HG03045 (cell line): ENCODE measurements around the gene USP32.

Experiments used
- ATAC-seq: cut with Tn5 transposase; IDR thresholded peaks from one replicate; pipeline ENCODE4 v1.9.1; 2021; ENCODE audit warnings: mild to moderate bottlenecking, moderate library complexity; ENCODE audit not compliant: unreplicated experiment

The USP32 gene

DNA sequence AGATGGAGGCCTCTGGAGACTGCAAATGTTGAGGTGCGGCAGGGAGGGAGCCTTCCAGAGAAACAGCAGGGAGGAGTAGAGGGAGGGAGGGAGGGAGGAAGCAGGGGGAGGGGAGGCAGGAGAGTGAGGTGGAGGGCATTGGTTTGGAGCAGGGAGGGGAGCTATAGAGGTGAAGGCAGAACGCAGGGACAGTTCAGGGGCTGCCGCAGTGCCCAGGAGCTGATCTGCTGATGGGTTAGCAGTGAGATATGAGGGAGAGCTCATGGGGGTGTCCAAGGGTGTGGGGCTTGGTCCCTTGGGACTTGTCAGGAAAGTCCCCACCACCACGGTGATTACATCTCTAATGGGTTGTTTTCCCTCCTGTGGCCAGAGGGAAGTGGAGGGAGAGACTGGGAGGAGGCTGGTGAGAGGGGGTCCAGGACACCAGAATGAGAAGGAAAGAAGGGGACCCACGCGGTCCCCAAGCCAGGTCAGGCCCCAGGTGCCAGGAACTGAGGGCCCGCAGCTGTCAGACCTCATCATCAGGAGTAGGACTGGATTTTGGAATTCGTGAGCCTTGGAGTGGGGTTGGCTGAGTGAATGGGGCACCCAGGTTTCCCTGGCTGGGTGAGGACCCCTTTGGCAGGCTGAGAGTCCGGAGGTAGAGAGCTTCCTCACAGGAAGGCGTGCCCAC is 231.0 kb downstream of the USP32 start:
- ATAC-seq = no peak

DNA sequence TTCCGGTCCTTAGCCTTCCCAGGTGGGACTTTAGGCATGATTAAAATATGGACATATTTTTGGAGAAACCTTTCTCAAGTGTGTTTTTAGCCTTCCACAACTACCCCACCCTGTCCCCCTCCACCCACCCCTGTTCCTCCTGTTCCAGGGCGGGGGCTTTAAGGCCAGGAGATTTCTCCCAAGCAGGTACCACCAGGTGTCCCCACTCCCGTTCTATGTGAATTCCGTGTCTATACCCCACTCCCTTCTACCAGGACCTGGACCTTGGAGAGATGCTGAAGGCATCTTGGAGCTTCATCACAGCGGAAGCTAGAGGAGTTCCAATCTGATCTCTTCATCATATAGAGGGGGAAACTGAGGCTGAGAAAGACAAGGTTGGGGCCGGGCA is 232.5 kb downstream of the USP32 start:
- no peak for ATAC-seq

DNA sequence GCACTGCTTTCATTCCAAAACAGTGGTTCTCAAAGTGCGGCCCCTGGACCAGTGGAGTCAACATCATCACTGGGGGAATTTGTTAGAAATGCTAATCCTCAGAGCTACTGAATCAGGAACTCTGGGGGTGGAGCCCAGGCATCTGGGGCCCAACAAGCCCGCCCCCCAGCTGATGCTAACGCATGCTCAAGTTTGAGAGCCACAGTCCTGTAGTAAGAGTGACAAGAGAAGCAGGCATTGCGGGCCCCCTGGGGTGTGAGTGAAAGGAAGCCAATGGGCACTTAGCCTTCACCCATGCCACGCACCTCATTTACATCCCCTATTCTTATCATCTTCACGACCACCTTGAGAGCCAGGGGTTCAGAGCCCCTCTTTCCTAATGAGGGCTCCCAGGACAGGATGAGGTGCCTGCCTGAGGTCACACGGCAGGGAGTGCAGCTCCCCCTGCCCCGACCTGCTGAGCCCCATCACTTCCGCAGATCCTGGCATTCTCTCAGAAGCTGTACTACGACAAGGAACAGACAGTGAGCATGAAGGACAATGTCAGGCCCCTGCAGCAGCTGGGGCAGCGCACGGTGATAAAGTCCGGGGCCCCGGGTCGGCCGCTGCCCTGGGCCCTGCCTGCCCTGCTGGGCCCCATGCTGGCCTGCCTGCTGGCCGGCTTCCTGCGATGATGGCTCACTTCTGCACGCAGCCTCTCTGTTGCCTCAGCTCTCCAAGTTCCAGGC is 233.0 kb downstream of the USP32 start:
- no peak for ATAC-seq

DNA sequence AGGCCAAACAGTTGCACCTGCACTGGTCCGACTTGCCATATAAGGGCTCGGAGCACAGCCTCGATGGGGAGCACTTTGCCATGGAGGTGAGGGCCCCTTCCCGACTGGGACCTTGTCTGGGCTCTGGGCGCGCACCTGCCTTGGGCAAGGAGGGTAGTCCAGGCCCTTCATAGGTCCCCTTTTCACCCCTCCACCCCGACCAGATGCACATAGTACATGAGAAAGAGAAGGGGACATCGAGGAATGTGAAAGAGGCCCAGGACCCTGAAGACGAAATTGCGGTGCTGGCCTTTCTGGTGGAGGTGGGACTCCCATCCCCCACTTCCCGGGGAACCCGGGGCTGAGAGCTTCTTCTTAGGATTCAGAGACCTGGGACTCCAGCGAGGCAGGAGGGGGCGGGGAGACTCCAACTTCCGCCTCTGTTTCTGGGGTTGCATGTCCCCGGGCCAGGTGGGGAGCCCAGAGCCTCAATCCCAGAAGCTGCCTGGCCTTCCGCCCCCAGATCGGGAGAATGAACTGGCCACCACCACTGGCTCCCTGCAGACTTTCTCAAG is 234.4 kb downstream of the USP32 start:
- ATAC-seq = no peak

DNA sequence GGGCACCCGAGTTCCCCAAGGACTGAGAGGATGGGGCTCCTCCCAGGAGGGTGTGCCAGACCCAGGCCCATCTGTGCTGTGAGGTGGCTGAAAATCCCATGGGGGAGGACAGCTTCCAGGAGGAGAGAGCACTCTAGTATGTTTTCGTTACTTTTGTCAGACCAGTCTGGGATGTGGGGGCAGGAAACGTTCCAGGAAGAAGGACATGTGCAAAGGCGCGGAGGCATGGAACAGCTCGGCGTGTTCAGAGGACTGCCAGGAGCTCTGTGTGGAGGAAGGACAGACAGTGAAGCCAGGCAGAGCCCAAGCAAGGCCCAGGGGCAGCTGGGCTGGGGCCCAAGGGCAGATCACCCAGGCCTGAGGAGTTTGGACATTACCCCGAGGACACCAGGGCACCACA is 235.2 kb downstream of the USP32 start:
- no peak for ATAC-seq

DNA sequence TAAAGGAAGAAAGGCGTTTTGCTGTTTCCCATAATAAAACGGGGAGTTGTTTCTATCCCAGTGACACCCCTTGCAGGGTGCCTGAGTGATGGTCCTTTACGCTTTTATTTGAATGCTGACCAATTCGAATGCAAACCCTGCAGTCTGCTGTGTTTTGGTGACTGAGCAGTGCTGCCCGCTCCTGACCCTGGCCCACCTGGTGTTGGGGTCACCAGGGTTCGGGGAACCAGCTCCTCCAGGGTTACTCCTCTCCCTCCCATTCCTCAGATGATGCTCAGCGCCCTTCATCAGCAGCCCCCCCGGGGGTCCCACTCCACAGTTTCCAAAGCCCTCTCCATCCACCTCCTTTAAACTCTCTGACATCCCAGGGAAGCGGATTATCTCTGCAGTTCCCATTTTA is 236.1 kb downstream of the USP32 start:
- no peak for ATAC-seq

DNA sequence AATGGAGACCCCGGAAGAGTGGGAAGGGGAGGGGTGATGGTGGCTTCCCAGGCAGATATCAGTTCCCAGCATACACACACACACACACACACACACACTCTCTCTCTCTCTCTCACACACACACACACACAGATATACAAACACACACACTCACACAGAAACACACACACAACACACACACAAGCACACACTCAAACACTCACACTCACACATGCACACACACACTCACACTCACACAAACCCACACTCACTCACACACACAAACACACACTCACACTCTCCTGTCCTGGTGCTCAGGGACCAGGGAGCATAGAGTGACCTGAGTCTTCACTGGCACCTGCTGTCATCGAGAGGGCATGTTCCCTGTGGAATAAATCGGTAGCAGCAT is 236.5 kb downstream of the USP32 start:
- no peak for ATAC-seq

DNA sequence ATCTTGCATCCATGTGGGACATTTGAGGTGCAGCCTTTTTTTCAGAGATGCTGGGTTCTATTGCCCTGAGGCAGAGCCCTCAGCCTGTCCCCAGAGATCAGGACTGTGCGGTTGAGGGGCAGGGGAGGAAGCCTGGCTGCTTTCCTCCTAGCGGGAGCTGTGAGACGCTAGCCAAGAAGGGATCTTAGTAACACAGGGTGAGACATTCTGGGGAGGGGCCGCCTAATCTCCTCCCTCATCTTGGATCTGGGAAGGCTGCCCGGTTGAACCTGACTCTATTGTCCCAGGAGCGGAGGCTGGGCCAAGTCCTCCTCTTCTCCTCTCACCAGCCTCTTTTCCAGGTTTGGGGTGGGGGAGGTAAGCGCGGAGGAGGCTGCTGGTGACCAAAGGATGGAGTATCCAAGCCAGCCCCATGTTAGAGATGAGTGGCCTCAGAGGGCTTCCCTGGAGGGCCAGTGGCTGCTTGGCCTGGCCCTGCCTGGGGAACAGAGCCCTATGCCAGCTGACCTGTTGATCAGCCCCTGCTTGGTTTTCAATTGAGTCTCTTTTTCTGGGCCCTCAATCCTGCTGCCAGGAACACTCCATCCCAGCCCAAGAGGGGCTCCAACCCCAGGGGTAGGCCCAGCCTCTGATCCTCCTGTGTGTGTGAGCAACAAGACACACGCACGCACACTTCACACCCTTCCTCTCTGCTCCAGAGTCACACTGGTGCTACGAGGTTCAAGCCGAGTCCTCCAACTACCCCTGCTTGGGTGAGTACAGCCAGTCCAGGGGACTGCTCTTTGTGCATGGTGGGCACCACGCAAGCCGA is 237.1 kb downstream of the USP32 start:
- no peak for ATAC-seq

DNA sequence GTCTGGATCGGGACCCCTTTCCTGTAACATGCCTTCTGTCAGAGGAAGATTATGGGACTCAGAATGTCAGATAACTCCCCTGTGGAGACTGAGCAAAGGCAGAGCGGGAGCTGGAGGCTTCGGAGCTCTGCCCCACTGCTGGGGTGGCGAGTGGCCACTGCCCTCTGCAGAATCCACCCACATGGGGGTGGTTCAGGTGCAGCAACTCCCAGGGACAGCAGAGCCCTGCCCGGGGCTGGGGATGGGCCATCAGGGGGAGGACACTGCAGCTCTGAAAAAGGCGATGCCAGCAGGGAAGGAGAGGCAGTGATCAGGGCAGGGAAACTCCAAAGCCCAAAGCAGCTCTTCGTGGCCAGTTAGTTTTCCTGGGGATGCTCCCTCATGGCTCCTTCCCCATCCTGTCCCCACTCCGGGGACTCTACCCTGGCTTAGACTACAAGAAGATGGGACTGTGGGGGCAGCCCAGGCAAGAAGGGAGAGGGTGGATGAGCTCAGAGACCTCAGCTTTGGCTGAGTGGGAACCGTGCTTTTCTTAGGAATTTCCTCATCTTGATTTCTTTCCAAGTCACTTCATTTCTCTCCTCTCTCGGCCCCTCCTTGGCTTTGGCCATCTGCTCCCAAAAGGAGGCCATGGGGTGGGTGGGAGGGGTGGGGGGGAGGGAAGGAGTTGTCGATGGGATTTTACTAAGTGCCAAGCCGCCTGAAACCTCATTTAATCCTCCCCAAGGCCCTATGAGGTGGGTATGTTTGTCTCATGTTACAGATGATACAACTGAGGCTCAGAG is 238.1 kb downstream of the USP32 start:
- no peak for ATAC-seq

DNA sequence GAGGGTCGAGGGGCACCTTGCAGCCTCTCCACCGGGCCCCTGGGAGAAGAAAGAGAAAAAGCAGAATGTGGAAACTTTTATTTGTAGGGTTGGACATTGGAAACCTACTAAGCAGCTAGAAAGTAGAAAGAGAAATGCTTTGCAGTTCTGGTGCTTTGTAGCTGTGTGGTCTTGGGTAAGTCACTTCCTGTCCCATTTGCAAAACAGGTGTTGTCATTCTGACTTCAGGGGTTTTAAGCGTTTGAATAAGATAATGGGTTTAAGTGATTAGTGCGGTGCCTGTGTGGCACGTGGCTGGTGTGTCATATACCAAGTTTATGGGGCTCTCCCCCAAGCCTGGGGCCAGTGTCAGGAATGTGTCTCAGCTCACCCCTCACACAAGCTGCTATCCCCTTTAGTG is 240.6 kb downstream of the USP32 start:
- ATAC-seq = no peak

DNA sequence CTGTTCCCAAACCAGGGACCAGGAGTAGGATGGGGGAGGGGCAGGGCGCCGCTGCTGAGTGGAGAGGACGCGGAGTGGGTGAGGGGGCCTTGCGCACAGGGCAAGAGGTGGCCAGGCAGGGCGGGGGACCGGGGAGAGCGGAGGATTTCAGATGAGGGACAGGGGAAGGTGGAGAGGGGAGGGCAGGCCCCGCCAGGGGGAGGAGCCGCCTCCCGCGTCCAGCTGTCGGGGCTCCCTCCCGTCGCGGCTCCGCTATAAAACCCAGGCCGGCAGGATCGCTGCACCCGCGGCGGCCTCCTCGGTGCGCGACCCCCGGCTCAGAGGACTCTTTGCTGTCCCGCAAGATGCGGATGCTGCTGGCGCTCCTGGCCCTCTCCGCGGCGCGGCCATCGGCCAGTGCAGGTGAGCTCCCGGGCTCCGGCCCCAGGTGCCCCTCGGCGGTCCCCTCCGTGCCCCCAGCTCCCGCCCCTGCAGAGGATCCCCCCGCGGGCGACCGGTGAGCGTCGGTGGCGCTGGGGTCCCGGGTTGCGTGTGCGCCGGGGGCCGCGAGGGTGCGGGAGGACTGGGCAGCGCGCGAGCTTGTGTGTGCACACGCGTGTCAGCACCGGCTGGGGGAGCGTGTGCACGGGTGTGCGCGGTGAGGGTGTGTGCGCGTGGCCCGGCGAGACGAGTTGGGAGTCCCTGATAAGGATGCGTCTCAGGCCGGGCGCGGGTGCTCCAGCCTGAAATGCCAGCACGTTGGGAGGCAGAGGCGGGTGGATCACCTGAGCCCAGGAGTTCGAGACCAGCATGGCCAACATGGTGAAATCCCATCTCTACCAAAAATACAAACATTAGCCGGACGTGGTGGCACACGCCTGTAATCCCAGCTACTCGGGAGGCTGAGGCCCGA is 242.0 kb downstream of the USP32 start, which contains the start of gene CA4:
TSS of gene CA4 (plus strand) at position 283 of the 892 bp plus-strand sequence. CDS start at position 345, 62 bp downstream.
- ATAC-seq = no peak

DNA sequence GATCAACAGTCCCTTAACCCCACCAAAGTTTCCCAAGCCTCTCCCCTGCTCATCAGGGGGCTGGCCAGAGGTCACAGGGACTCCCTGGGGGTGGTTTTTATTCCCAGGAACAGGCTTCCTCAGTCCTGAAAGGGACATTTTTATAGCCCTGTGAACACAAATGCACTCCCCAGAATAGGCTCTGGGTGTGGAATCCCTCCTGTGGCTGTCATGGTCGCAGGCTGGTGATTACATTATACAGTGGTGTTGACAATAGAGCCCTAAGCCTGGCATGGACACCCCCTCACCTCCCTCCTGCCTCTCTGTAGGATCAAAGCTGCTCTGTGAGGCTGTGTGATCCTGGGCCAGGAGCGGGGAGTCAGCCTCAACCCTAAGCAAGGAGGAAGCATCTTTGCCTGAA is 243.6 kb downstream of the USP32 start:
- ATAC-seq = no peak

DNA sequence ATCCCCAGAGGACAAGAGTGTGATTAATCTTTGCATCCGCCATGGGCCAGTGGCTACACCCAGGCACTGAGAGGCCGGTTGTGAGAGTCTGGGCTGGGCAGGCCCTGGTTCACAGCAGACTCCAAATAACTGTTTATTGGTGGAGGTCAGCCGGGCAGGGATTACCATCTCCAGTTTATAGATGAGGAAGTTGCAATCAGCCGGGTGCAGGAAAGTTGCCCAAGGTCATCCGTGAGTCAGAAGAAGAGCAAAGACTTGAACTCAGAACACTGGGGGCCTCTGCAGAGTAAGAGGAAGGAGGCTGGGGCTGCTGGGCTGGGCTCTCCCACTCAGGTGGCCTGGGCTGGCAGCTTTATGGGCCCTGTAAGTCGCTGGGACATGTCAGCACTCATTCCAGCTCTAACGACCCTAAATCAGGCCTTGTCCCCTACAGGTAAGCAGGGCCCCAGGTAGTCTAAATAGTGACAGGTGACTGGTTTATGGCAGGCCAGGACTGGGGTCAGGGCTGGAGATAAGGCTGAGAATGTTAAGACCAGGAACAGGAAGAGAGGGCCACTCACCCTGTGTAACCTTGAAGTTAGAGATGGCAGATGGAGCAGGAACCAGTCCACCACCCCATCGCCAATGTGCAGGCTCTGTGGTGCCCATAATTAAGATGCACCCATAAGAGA is 244.2 kb downstream of the USP32 start:
- no peak for ATAC-seq

DNA sequence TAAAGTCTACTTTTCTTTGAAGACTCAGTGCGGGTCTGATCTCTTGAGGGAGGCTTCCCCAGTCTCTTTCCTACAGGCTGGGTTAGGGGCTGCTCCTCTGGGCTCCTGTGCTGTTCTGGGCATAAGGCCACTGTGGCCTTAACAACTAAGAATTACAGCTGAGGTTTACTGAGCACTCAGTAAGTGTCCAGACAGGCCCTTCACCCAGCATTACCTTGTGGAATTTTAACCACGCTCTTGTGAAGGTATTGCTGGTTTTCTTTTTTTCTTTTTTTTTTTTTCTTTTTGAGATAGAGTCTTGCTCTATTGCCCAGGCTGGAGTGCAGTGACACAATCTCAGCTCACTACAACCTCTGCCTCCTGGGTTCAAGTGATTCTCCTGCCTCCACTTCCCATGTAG is 245.7 kb downstream of the USP32 start:
- no peak for ATAC-seq

DNA sequence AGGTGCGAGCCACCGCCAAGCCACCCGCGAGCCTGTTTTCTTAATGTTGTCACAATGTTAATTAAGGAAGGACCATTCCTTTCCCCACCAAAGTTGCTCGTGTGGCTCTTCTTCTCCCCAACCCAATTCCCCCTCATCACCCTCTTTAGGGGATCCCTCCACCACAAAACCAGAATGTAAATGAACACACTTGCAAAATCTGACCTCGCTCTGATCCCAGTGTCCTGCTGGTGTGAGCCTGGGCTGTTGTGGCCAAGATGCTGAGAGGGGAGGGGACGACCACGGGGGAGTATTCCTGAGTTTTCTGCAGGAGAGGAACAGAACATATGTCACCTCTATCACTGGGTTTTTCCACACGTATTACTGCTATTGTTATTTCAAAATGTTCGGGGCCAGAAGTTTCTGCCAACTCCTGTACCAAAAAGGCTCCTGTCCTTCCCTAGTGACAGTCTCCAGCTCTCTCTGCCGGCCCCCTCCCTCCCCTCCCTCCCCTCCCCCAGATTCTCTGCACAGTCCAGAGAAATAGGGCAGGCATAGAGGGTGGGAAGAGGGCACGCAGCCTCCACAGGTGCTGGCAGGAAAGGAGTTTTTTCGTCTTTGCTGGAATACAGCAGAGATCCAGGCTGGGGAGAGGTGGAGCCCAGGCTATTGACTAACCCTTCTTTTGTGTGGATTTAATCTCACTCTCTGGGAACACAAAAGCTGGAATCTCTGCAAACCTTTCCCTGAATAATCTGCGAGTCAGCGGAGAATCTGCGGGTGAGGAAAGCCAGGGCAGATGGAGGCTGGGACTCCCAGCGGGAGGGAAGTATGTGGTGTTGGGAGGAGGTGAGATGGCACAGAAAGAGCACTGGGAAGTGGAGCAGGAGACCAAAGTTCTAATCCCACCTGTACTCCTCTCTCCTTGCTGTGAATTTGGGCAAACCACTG is 246.7 kb downstream of the USP32 start:
- no peak for ATAC-seq

DNA sequence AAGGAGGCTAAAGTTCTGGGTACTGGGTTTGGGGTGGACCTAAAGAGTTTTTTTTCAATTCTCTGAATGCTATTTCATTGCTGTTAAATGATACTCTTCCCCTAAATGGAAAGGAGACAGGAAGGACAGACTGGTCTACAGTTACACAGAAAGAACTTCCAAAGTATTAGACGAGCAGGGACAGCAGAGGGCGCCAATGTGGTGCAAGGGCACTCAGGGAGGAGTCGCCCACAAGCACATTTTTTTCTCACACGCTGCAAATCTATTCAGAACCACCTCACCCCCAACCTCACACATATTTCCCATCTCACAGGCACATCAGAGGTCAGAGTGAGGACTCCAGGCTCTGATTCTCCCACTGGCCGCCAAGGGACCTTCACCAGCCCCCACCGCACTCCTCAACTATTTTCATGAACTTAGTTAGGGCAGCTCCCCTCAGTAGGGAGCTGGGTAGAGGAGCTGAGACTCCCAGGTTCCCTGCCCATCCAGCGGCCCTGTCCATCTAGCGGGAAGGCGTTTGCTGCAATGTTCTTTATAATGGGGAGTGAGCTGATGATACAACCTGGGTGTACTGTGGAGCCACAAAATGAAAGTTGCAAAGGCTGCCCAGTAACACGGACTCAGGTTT is 248.9 kb downstream of the USP32 start:
- no peak for ATAC-seq

DNA sequence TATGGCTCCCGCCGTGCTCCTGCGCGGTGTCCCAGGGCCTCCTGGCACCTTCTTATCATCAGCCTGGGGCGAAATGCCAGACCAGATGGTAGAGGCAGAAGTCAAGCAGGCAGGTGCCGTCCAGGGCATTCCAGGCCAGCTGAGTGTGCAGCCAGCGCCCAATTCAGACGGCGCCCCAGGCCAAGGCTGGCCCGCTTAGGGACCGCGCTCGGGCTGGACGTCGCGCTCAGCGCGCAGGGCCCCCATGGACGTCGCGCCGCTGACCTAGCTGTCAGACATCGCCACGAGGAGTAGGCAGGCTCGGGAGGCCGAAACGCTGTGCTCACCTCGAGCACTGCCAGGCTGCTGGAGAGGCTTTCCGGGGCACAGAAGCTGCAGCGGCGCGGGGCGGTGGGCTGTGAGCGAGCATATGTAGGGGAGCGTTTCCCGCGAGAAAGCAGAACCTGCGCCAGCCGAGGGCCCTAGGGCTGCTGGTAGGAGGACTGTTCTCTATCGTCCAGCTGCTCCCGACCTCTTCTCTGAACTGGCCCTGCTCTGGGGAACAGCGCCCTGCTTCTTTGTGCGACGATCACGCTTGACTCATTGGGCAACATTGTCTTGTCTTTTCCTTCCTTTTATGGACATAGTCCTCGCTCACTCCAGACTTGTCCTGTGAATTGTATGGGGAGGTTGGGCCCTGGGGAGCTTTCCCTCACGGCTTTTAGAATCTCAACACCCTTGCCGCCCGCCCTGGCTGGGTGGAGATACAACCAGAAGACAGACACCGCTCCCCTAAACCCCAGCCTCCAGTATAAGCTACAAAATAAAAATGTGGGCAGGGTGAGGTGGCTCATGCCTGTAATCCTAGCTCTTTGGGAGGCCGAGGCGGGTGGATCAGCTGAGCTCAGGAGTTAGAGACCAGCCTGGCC is 250.6 kb downstream of the USP32 start:
- no peak for ATAC-seq
